GM12801 (cell line): ENCODE data around the gene FAM241A.

Experiments used
- CTCF ChIP-seq: IDR thresholded peaks from one replicate; pipeline ENCODE4 v1.5.1; 2011; ENCODE audit warnings: control low read depth; ENCODE audit not compliant: insufficient read length; ENCODE audit errors: extremely low read depth

FAM241A gene

GRCh38 chr4:112125416-112125815, 19.8 kb upstream of the FAM241A start:
- TF ChIP-seq CTCF: no peak

GRCh38 chr4:112127048-112127637, 18.1 kb upstream of the FAM241A start:
- TF ChIP-seq CTCF: no peak

- no peak for TF ChIP-seq CTCF
These were observed 17.5 kb upstream of the FAM241A start for GRCh38 chr4:112127803-112128202.

- TF ChIP-seq CTCF: no peak
These were observed 16.8 kb upstream of the FAM241A start for GRCh38 chr4:112128452-112128851.

- no peak for TF ChIP-seq CTCF
These were observed 14.3 kb upstream of the FAM241A start for GRCh38 chr4:112130906-112131305.

- TF ChIP-seq CTCF: no peak
These were observed 8.7 kb upstream of the FAM241A start for GRCh38 chr4:112136551-112136950.

GRCh38 chr4:112138538-112138937, 6.7 kb upstream of the FAM241A start:
- TF ChIP-seq CTCF: no peak
